Mesothelial cell of epicardium (in vitro differentiated cells): ENCODE measurements around the gene DLGAP1. TPM values are rescaled to one million over a fixed set of nuclear protein-coding genes. Genes with fewer than 3 reads are reported as not detected.

ENCODE experiments used
- DNase-seq, 2 experiments: peaks; one replicate each; pipeline ENCODE4 v3.0.0; 2021; ENCODE audit warnings: low spot score in 2 of 2; ENCODE audit not compliant: unreplicated experiment in 2 of 2
- H3K27ac Mint-ChIP-seq: 2 replicates; pipeline ENCODE4 v1.8.0; 2021; ENCODE audit warnings: mixed read lengths
- H3K27me3 Mint-ChIP-seq: 2 replicates; pipeline ENCODE4 v1.8.0; 2021; ENCODE audit warnings: low read depth, mixed read lengths
- H3K36me3 Mint-ChIP-seq: 2 replicates; pipeline ENCODE4 v1.8.0; 2021; ENCODE audit warnings: mixed read lengths
- H3K4me1 Mint-ChIP-seq: 2 replicates; pipeline ENCODE4 v1.8.0; 2021; ENCODE audit warnings: mixed read lengths
- H3K4me3 Mint-ChIP-seq: 2 replicates; pipeline ENCODE4 v1.8.0; 2021; ENCODE audit warnings: mild to moderate bottlenecking, moderate library complexity, mixed read lengths
- H3K9me3 Mint-ChIP-seq: 2 replicates; pipeline ENCODE4 v1.8.0; 2021; ENCODE audit warnings: mixed read lengths
- total RNA-seq: library from RNA; stranded (reverse); gene quantifications from 3 replicates; pipeline ENCODE4 v1.2.1, GENCODE V29; 2021
- TF ChIP-seq, protein P1 (sequence below): fragments of 200-600 bp; sonication (generic); IDR thresholded peaks from one replicate; pipeline ENCODE4 v1.5.0; 2021; ENCODE audit warnings: antibody characterized with exemption; ENCODE audit not compliant: unreplicated experiment

DLGAP1 gene
- total RNA-seq, 1 donor from 2014 or later, result 4.6 TPM

DNA sequence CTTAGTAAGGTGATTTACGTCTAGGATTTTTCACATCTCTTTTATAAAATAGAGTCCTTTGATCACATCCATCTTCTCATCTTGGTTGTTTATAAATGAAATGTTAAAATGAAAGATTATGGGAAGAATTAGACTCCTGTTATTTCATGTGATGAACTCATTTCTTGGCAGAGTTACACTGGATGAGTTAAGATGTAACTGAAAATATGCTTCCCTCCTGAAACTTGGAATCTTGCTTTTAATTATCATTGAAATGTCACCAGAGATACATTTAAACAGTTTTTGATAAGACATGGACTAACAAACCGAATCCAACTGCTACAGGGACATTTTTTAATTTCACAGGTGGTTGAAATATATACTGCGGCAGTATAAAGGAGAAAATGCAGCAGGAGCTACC, 274.0 kb downstream of the DLGAP1 start:
- Mint-ChIP-seq H3K27me3 (no peaks in the 10 kb centered on the region), H3K27ac (no peak overlapping the region), H3K4me3 (no peak overlapping the region), H3K9me3 (peaks cover 9% of the 10 kb centered on the region), H3K4me1 (no peaks in the 10 kb centered on the region), H3K36me3 (no peaks in the 10 kb centered on the region)
- TF ChIP-seq, protein P1, sequence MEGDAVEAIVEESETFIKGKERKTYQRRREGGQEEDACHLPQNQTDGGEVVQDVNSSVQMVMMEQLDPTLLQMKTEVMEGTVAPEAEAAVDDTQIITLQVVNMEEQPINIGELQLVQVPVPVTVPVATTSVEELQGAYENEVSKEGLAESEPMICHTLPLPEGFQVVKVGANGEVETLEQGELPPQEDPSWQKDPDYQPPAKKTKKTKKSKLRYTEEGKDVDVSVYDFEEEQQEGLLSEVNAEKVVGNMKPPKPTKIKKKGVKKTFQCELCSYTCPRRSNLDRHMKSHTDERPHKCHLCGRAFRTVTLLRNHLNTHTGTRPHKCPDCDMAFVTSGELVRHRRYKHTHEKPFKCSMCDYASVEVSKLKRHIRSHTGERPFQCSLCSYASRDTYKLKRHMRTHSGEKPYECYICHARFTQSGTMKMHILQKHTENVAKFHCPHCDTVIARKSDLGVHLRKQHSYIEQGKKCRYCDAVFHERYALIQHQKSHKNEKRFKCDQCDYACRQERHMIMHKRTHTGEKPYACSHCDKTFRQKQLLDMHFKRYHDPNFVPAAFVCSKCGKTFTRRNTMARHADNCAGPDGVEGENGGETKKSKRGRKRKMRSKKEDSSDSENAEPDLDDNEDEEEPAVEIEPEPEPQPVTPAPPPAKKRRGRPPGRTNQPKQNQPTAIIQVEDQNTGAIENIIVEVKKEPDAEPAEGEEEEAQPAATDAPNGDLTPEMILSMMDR, result no peak
- DNase-seq, result no peak

DNA sequence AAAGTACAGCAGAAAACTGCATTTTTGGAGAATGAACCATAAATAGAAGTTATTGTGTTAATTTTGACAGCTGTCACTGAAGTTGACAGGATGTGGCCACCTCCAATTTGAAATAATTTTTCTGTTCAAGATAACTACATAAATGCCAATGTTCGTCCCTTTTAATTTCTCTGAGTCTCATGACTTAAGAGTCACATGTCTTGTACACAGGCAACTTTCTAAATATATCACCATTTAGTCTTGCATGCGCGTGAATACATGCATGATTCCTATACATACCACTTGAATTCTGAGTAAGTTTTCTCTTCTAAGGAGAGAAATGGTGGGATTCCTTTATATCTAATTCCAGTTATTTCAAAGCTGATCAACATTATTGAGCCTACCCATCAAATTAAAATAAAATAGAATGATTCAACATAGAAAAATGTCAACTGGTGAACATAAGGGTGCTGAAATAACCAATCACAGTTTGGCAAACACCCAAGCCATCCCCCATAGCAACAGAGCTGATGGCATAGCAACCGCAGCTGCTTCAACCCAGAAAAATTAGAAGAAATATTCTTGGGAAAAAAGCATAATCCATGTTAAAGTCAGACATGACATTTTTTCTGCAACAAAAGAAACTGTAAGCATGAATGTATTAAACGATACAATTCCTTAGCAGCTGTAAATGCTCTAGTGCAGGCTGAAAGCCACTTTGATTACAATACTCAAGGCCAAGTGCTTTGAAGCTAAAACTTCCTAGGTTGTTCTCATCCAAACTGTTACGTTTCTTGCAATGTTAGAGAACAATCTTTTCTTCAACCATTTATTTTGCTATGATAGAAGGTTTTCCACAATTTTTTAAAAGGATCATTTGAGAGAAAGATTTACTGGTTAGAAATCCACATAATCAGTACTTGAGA, 282.7 kb downstream of the DLGAP1 start:
- Mint-ChIP-seq H3K27ac (no peak overlapping the region), H3K36me3 (no peaks in the 10 kb centered on the region), H3K9me3 (no peaks in the 10 kb centered on the region), H3K4me1 (no peaks in the 10 kb centered on the region), H3K27me3 (no peaks in the 10 kb centered on the region), H3K4me3 (no peak overlapping the region)
- TF ChIP-seq, protein P1, result no peak
- no peak for DNase-seq

DNA sequence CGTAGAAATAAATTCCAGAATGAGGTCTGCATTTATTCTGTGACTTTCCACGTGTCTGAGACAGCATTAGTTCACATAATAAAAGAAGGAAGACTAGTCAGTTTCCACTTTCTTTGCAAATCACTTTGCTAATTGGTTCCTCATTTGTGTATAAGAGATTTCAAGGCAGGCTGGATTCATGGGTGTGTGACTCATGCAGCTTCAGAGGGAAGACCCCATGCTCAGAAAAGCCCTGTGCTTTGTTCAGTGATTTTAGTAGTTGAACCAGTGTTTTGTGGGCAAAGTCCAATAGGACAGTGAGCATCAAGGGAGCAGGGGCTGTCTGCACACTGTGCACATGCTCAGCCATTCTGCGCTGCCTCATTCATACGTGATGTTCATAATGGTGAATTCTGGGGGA, 297.8 kb downstream of the DLGAP1 start:
- DNase-seq, result no peak
- H3K36me3 Mint-ChIP-seq, result no peaks in the 10 kb centered on the region
- H3K27ac Mint-ChIP-seq, result no peak overlapping the region
- TF ChIP-seq, protein P1, result no peak
- H3K27me3 Mint-ChIP-seq, result no peaks in the 10 kb centered on the region
- no peaks in the 10 kb centered on the region for H3K4me1 Mint-ChIP-seq
- H3K9me3 Mint-ChIP-seq, result peaks cover 5% of the 10 kb centered on the region
- no peak overlapping the region for H3K4me3 Mint-ChIP-seq

DNA sequence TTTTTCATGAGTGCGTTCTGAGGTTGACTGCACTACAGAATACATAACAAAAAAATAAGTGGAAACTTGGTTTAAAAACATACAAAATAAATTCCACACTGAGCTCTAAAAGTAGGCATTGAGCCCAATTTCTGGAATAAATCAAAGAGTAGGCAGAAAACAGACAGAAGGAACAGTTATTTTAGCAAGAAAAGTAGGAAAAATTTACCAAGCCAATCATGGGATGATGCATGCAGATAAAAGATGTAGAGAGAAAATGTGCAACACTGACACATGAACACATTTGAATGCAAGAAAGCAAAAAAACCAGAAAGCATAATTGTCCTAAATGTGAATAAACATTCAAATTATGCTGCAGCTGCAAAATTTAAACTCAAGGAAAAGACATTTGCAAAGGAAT, 308.3 kb downstream of the DLGAP1 start:
- no peaks in the 10 kb centered on the region for H3K4me1 Mint-ChIP-seq
- H3K9me3 Mint-ChIP-seq, result peaks cover 1% of the 10 kb centered on the region
- TF ChIP-seq, protein P1, result no peak
- H3K36me3 Mint-ChIP-seq, result no peaks in the 10 kb centered on the region
- no peak for DNase-seq
- H3K4me3 Mint-ChIP-seq, result no peak overlapping the region
- H3K27me3 Mint-ChIP-seq, result no peaks in the 10 kb centered on the region
- no peak overlapping the region for H3K27ac Mint-ChIP-seq

DNA sequence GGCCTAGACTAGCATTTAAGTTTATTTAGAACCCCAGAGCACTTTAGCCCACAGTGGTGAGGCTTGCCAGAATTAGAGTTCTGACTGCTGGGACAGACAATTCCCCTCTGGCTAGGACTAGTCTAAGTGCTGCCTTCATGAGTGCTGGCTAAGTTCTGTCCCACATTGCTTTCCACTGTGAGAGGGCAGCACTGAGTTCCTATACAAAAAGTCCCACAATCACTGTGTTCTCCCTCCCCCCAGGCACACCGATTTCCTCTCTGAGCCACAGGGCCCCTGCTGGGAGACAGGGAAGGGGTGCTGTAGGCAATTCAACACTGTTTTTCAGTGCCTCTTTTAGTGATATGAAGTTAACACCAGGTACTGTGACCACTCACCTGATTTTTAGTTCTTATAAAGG, 310.9 kb downstream of the DLGAP1 start:
- no peak overlapping the region for H3K27ac Mint-ChIP-seq
- H3K4me3 Mint-ChIP-seq, result no peak overlapping the region
- no peaks in the 10 kb centered on the region for H3K4me1 Mint-ChIP-seq
- no peaks in the 10 kb centered on the region for H3K27me3 Mint-ChIP-seq
- DNase-seq, result no peak
- TF ChIP-seq, protein P1, result no peak
- H3K9me3 Mint-ChIP-seq, result peaks cover 5% of the 10 kb centered on the region
- H3K36me3 Mint-ChIP-seq, result no peaks in the 10 kb centered on the region
